D721Med (cell line): ENCODE measurements around the gene PSMB4.

Source experiments
- DNase-seq: peaks from one replicate; pipeline ENCODE4 v3.0.0; 2011; ENCODE audit warnings: low spot score; ENCODE audit not compliant: insufficient read length
- FAIRE-seq: peaks from 2 replicates; lab custom pipeline; 2011; peaks lifted over from hg19 to GRCh38; lab: Jason Lieb, UNC
- CTCF ChIP-seq: IDR thresholded peaks from 2 replicates; pipeline ENCODE4 v1.5.1; 2012; ENCODE audit warnings: mild to moderate bottlenecking, control low read depth; ENCODE audit not compliant: insufficient read depth; ENCODE audit errors: missing control alignments

Gene PSMB4

GRCh38 chr1:151447696-151448095 lies 48.3 kb downstream of the PSMB4 start:
- DNase-seq = no peak
- no peak for TF ChIP-seq CTCF
- FAIRE-seq = no peak
